IMR-90 (cell line): ENCODE measurements around the gene DHDH. TPM values are rescaled to one million over a fixed set of nuclear protein-coding genes. Genes with fewer than 3 reads are reported as not detected.

Experiments
- ATAC-seq: fragments of 200-7000 bp; cut with Tn5 transposase; 2 replicates; pipeline ENCODE4 v1.9.1; 2020; ENCODE audit warnings: low read depth, mild to moderate bottlenecking, moderate library complexity
- BruUV-seq: library from RNA; stranded (reverse); fragments of 400-500 nt; replicated peaks from 2 replicates; lab custom pipeline; 2021; lab: Mats Ljungman, UMichigan
- CTCF ChIA-PET: fragments of 300-600 bp; formaldehyde crosslinking; extraction: SDS; loops from one replicate; lab custom pipeline; 2021; ENCODE audit warnings: antibody characterized with exemption; lab: Yijun Ruan, JAX
- POLR2A ChIA-PET: fragments of 300-600 bp; sonication (Branson Sonifier 250); formaldehyde crosslinking; loops from one replicate; lab custom pipeline; 2022; ENCODE audit warnings: antibody characterized with exemption; ENCODE audit not compliant: unreplicated experiment; lab: Charles Lee
- DNase-seq: peaks from one replicate; pipeline ENCODE4 v3.0.0; 2013
- H2AFZ ChIP-seq: replicated peaks from 2 replicates; pipeline ENCODE3; 2013; ENCODE audit warnings: low read length, mild to moderate bottlenecking; ENCODE audit not compliant: poor library complexity
- H2AK5ac ChIP-seq: 2 replicates; pipeline ENCODE4 v1.6.1; 2013; ENCODE audit warnings: low read depth, low read length, inconsistent platforms
- H2AK9ac ChIP-seq: replicated peaks from 2 replicates; pipeline ENCODE3; 2013; ENCODE audit warnings: mild to moderate bottlenecking, low read depth, low read length, moderate library complexity; ENCODE audit not compliant: poor library complexity
- H2BK120ac ChIP-seq: 2 replicates; pipeline ENCODE4 v1.6.1; 2013; ENCODE audit warnings: low read depth, low read length, inconsistent platforms
- H2BK15ac ChIP-seq: 3 replicates; pipeline ENCODE4 v1.6.1; 2013; ENCODE audit warnings: low read depth, low read length, inconsistent platforms
- H2BK20ac ChIP-seq: 2 replicates; pipeline ENCODE4 v1.6.1; 2013; ENCODE audit warnings: low read depth, mild to moderate bottlenecking, inconsistent platforms, low read length, moderate library complexity
- H2BK5ac ChIP-seq: 2 replicates; pipeline ENCODE4 v1.6.1; 2013; ENCODE audit warnings: mild to moderate bottlenecking, low read depth, low read length, inconsistent platforms; ENCODE audit not compliant: poor library complexity, severe bottlenecking
- H3K14ac ChIP-seq: replicated peaks from 2 replicates; pipeline ENCODE4 v1.6.1; 2013; ENCODE audit warnings: low read depth, low read length, inconsistent platforms
- H3K18ac ChIP-seq: 2 replicates; pipeline ENCODE4 v1.6.1; 2013; ENCODE audit warnings: low read depth, low read length, control low read depth
- H3K23ac ChIP-seq: 2 replicates; pipeline ENCODE4 v1.6.1; 2013; ENCODE audit warnings: low read depth, low read length, inconsistent platforms
- H3K27ac ChIP-seq: 2 replicates; pipeline ENCODE4 v1.5.1; 2013; ENCODE audit warnings: mild to moderate bottlenecking, control low read depth, low read length; ENCODE audit not compliant: insufficient read depth
- H3K27me3 ChIP-seq: 2 replicates; pipeline ENCODE4 v1.6.1; 2013; ENCODE audit warnings: low read length; ENCODE audit not compliant: control insufficient read depth, insufficient read depth
- H3K36me3 ChIP-seq: 2 replicates; pipeline ENCODE4 v1.6.1; 2013; ENCODE audit warnings: low read length, mixed read lengths; ENCODE audit not compliant: control insufficient read depth, insufficient read depth
- H3K4ac ChIP-seq: 2 replicates; pipeline ENCODE4 v1.6.1; 2013; ENCODE audit warnings: low read depth, low read length, inconsistent platforms
- H3K4me1 ChIP-seq: 2 replicates; pipeline ENCODE4 v1.6.1; 2013; ENCODE audit warnings: low read length, mixed read lengths; ENCODE audit not compliant: control insufficient read depth, insufficient read depth
- H3K4me2 ChIP-seq: 2 replicates; pipeline ENCODE4 v1.6.1; 2013; ENCODE audit warnings: low read depth, mild to moderate bottlenecking, control low read depth, low read length, moderate library complexity
- H3K4me3 ChIP-seq: 2 replicates; pipeline ENCODE4 v1.5.1; 2013; ENCODE audit warnings: low read depth, mild to moderate bottlenecking, control low read depth, low read length, moderate library complexity; ENCODE audit not compliant: insufficient read depth
- H3K56ac ChIP-seq: 2 replicates; pipeline ENCODE4 v1.6.1; 2013; ENCODE audit warnings: low read length, inconsistent platforms; ENCODE audit not compliant: insufficient read depth; ENCODE audit errors: extremely low read depth
- H3K79me1 ChIP-seq, 2 experiments: 2 replicates each; pipeline ENCODE4 v1.6.1; 2013; ENCODE audit warnings: low read length in 2 of 2, inconsistent platforms in 1 of 2, low read depth in 1 of 2
- H3K9ac ChIP-seq: 2 replicates; pipeline ENCODE4 v1.6.1; 2013; ENCODE audit warnings: low read depth, low read length, control low read depth
- H3K9me1 ChIP-seq: 2 replicates; pipeline ENCODE4 v1.6.1; 2013; ENCODE audit warnings: low read length, inconsistent platforms; ENCODE audit not compliant: insufficient read depth
- H3K9me3 ChIP-seq: 2 replicates; pipeline ENCODE4 v1.6.1; 2013; ENCODE audit warnings: low read length; ENCODE audit not compliant: control insufficient read depth, insufficient read depth
- H4K20me1 ChIP-seq: 2 replicates; pipeline ENCODE4 v1.6.1; 2013; ENCODE audit warnings: low read length, inconsistent platforms; ENCODE audit not compliant: insufficient read depth
- H4K5ac ChIP-seq: 2 replicates; pipeline ENCODE4 v1.6.1; 2013; ENCODE audit warnings: mild to moderate bottlenecking, low read depth, low read length, control low read depth
- H4K8ac ChIP-seq, 2 experiments: 2 replicates each; pipeline ENCODE4 v1.6.1; 2013; ENCODE audit warnings: low read depth in 2 of 2, low read length in 2 of 2, control low read depth in 1 of 2, inconsistent platforms in 1 of 2
- H4K91ac ChIP-seq: 2 replicates; pipeline ENCODE4 v1.6.1; 2013; ENCODE audit warnings: low read depth, low read length, inconsistent platforms; ENCODE audit not compliant: insufficient read depth
- BHLHE40 ChIP-seq: fragments of 150-350 bp; IDR thresholded peaks from 2 replicates; pipeline ENCODE4 v1.6.1; 2016; ENCODE audit warnings: mild to moderate bottlenecking, low read depth, low read length
- CEBPB ChIP-seq: IDR thresholded peaks from 2 replicates; pipeline ENCODE4 v1.6.1; 2012; ENCODE audit warnings: low read depth, low read length, improper control_type of control experiment
- MXI1 ChIP-seq: IDR thresholded peaks from 2 replicates; pipeline ENCODE4 v1.6.1; 2012; ENCODE audit warnings: low read depth, mild to moderate bottlenecking, low read length, moderate library complexity, borderline replicate concordance
- NFE2L2 ChIP-seq: fragments of 150-350 bp; IDR thresholded peaks from 2 replicates; pipeline ENCODE4 v1.6.1; 2016; ENCODE audit warnings: low read depth, mild to moderate bottlenecking, low read length
- RAD21 ChIP-seq: IDR thresholded peaks from 2 replicates; pipeline ENCODE4 v1.6.1; 2012; ENCODE audit warnings: low read length, improper control_type of control experiment
- RCOR1 ChIP-seq: IDR thresholded peaks from 2 replicates; pipeline ENCODE4 v1.6.1; 2012; ENCODE audit warnings: mild to moderate bottlenecking, low read length, improper control_type of control experiment; ENCODE audit not compliant: insufficient replicate concordance
- RFX5 ChIP-seq: IDR thresholded peaks from 2 replicates; pipeline ENCODE4 v1.8.0; 2012; ENCODE audit warnings: low read depth, mild to moderate bottlenecking, low read length, moderate library complexity
- SMC3 ChIP-seq: fragments of 150-350 bp; IDR thresholded peaks from 2 replicates; pipeline ENCODE4 v1.6.1; 2016; ENCODE audit warnings: low read depth, mild to moderate bottlenecking, antibody characterized with exemption, low read length, moderate library complexity
- WGBS, 2 experiments: methylation state at CpG; one replicate each; pipeline versions ENCODE4 v1.1.5 to v1.1.7; 2013; ENCODE audit warnings: missing lambda C conversion rate in 2 of 2; ENCODE audit not compliant: insufficient read length in 1 of 2; ENCODE audit errors: extremely low coverage in 2 of 2; 5-methylcytosine and 5-hydroxymethylcytosine counted together
- dilution Hi-C: fragments of 300-500 bp; cut with HindIII; formaldehyde crosslinking; loops from one replicate; pipeline ENCODE4 v1.14.3; 2018; ENCODE audit warnings: low sequenced_read_pairs; ENCODE audit not compliant: unreplicated experiment
- in situ Hi-C: fragments of 300-500 bp; cut with MboI; formaldehyde crosslinking; loops from 3 replicates; pipeline ENCODE4 v1.14.3; 2019; ENCODE audit warnings: low sequenced_read_pairs, inconsistent platforms, mixed read lengths
- intact Hi-C: fragments of 100-400 bp; cut with micrococcal nuclease; formaldehyde crosslinking; loops from 2 replicates; pipeline ENCODE4 v1.10.0; 2022
- polyA plus RNA-seq, 3 experiments: library from polyadenylated mRNA; depleted of rRNA; stranded (reverse); fragments of >200 nt; gene quantifications; 2 replicates each; pipeline ENCODE4 v1.2.3, GENCODE V29; 2012; ENCODE audit warnings: low replicate concordance in 1 of 3
- total RNA-seq: library from RNA; depleted of rRNA; stranded (reverse); fragments of >200 nt; gene quantifications from 2 replicates; pipeline ENCODE4 v1.2.3, GENCODE V29; 2012
- TF ChIP-seq, protein P1 (sequence below): conservative IDR thresholded peaks from 2 replicates; pipeline ENCODE4 v1.5.1; 2012; ENCODE audit warnings: mild to moderate bottlenecking, low read depth, low read length, improper control_type of control experiment
- TF ChIP-seq, protein P2 (sequence below): fragments of 150-350 bp; IDR thresholded peaks from 2 replicates; pipeline ENCODE4 v1.6.1; 2016; ENCODE audit warnings: low read depth, mild to moderate bottlenecking, low read length, moderate library complexity, borderline replicate concordance

DHDH gene
- total and polyA plus RNA-seq, 2 of the 4 experiments (the other 2 are of a cell fraction) = 0.36 to 0.53 TPM

DNA sequence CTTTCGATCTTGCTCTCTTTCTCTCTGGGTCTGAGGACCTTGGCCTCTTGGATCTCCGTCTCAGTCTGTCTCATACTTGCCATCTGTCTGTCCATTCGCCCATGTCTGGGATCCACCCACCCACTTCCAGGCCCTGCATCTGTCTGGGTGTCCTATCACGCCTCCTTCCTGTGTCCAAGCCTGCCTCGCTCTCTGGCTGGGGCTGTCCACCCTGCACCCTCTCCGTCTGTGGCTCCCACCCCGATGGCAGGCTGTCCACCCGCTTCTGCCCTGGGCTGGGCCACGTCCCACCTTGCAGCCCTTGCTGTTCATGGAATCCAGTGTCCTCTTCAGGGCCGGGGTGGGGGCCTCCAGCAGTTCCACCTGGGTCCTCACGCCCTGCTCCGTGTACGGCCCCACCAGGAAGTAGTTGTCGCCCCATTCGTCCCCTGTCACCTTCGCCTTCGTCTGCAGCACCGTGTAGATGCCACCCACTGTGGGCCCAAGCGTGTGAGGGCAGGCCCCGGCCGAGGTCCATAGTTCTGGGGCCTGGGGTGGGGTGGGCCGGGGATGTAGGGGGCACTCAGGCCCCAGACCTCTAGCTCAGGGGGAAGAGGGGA, 57.6 kb downstream of the DHDH start:
- BruUV-seq = no TSS peak
- H3K36me3 ChIP-seq = peaks cover 29% of the 10 kb centered on the region
- H3K27ac ChIP-seq = no peak overlapping the region
- peaks cover 21 to 76% of the 10 kb centered on the region in 2 experiments for H3K79me1 ChIP-seq
- peak overlapping the region; percentile 92; the same call in 1 of the 2 replicates for H3K9ac ChIP-seq
- DNase-seq = no peak
- H2AFZ ChIP-seq = no peak overlapping the region
- H2AK5ac ChIP-seq = peak overlapping the region; percentile 20; the same call in 1 of the 2 replicates
- no peaks in the 10 kb centered on the region for H3K27me3 ChIP-seq
- H2BK120ac ChIP-seq = no peak overlapping the region
- WGBS, 2 experiments = 95% methylated on average over 8 of the region's 22 CpGs; no CpG with 5 or more reads in 1 of the 2 experiments
- no peak for ATAC-seq
- no peak overlapping the region for H3K18ac ChIP-seq
- no peak overlapping the region for H3K4me3 ChIP-seq
- H3K14ac ChIP-seq = no peak overlapping the region
- H3K56ac ChIP-seq = no peak overlapping the region
- intact Hi-C loops (loop anchor here (5.0 to 10.0 kb wide), 3 partner anchors 66 to 214 kb away; partner anchors contain the start of genes CGB7 and KCNA7), in situ Hi-C loops (no loop called here), dilution Hi-C loops (no loop called here)
- no peak overlapping the region for H4K91ac ChIP-seq
- H3K9me1 ChIP-seq = 0 out of 2 replicates have a peak, but pooled peaks cover 3% of the 10 kb centered on the region
- H2BK20ac ChIP-seq = no peak overlapping the region
- H2BK5ac ChIP-seq = no peak overlapping the region
- CTCF ChIA-PET = interaction anchor here (1.0 to 1.2 kb wide), 2 partner anchors 9 to 155 kb away, joined by 3 to 4 read pairs; partner anchors contain the start of gene HSD17B14
- H3K4me1 ChIP-seq = peaks cover 12% of the 10 kb centered on the region
- H3K23ac ChIP-seq = no peak overlapping the region
- H3K4me2 ChIP-seq = peak overlapping the region; percentile 89; the same call in 1 of the 2 replicates
- H4K8ac ChIP-seq = no peak overlapping the region
- TF ChIP-seq, protein P1, sequence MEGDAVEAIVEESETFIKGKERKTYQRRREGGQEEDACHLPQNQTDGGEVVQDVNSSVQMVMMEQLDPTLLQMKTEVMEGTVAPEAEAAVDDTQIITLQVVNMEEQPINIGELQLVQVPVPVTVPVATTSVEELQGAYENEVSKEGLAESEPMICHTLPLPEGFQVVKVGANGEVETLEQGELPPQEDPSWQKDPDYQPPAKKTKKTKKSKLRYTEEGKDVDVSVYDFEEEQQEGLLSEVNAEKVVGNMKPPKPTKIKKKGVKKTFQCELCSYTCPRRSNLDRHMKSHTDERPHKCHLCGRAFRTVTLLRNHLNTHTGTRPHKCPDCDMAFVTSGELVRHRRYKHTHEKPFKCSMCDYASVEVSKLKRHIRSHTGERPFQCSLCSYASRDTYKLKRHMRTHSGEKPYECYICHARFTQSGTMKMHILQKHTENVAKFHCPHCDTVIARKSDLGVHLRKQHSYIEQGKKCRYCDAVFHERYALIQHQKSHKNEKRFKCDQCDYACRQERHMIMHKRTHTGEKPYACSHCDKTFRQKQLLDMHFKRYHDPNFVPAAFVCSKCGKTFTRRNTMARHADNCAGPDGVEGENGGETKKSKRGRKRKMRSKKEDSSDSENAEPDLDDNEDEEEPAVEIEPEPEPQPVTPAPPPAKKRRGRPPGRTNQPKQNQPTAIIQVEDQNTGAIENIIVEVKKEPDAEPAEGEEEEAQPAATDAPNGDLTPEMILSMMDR = no peak
- no peak for TF ChIP-seq RFX5
- no peak for TF ChIP-seq SMC3
- no peak for TF ChIP-seq NFE2L2
- no peak for TF ChIP-seq RAD21
- TF ChIP-seq, protein P2, sequence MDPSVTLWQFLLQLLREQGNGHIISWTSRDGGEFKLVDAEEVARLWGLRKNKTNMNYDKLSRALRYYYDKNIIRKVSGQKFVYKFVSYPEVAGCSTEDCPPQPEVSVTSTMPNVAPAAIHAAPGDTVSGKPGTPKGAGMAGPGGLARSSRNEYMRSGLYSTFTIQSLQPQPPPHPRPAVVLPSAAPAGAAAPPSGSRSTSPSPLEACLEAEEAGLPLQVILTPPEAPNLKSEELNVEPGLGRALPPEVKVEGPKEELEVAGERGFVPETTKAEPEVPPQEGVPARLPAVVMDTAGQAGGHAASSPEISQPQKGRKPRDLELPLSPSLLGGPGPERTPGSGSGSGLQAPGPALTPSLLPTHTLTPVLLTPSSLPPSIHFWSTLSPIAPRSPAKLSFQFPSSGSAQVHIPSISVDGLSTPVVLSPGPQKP = no peak
- no peak for TF ChIP-seq CEBPB
- TF ChIP-seq BHLHE40 = no peak
- TF ChIP-seq MXI1 = no peak
- TF ChIP-seq RCOR1 = no peak
- POLR2A ChIA-PET = no interaction called here
- no peak overlapping the region for H3K4ac ChIP-seq
- no peak overlapping the region for H4K5ac ChIP-seq
- H2BK15ac ChIP-seq = no peak overlapping the region
- H4K20me1 ChIP-seq = peaks cover 25% of the 10 kb centered on the region
- H3K9me3 ChIP-seq = no peaks in the 10 kb centered on the region
- H2AK9ac ChIP-seq = peak overlapping the region; percentile 48
